Activated CD4-positive, alpha-beta T cell treated with anti-CD3 and anti-CD28 coated beads, Interleukin-10, Interleukin-2, amounts not matched to agents 100 ng/mL and 50 ng/mL, durations not matched to agents 16 hours and 8 hours (primary cell): Measurements from ENCODE around the gene CCDC91.
"Not testable (repeated sequence)": the region's sequence is repeated elsewhere in the genome, so short reads cannot be mapped to it uniquely, and the experiment has no call there.

Experiments
- DNase-seq: peaks from one replicate; pipeline ENCODE4 v3.0.0-alpha.2; 2020

The CCDC91 gene

GRCh38 chr12:28235015-28235414, 44.8 kb downstream of the CCDC91 start:
- DNase-seq, result no peak

GRCh38 chr12:28235985-28236384, 45.7 kb downstream of the CCDC91 start:
- no peak for DNase-seq

- DNase-seq, result no peak
Observed at GRCh38 chr12:28237423-28237822, 47.2 kb downstream of the CCDC91 start.

- no peak for DNase-seq
Observed at GRCh38 chr12:28239918-28240317, 49.7 kb downstream of the CCDC91 start.

GRCh38 chr12:28240853-28241252, 50.6 kb downstream of the CCDC91 start:
- no peak for DNase-seq

GRCh38 chr12:28242129-28242495, 51.9 kb downstream of the CCDC91 start:
- DNase-seq, result no peak

- DNase-seq, result no peak
Observed at GRCh38 chr12:28242496-28243309, 52.4 kb downstream of the CCDC91 start.

- DNase-seq, result no peak
Observed at GRCh38 chr12:28243310-28243633, 53.0 kb downstream of the CCDC91 start.

- DNase-seq, result no peak
Observed at GRCh38 chr12:28247806-28248205, 57.5 kb downstream of the CCDC91 start.

GRCh38 chr12:28248555-28249145, 58.4 kb downstream of the CCDC91 start:
- no peak for DNase-seq

- peak; percentile 88 for DNase-seq
Observed at GRCh38 chr12:28253161-28253641, 62.9 kb downstream of the CCDC91 start.

GRCh38 chr12:28257411-28257810, 67.2 kb downstream of the CCDC91 start:
- no peak for DNase-seq

GRCh38 chr12:28258998-28259397, 68.7 kb downstream of the CCDC91 start:
- DNase-seq, result no peak

- DNase-seq, result no peak
Observed at GRCh38 chr12:28265435-28266042, 75.3 kb downstream of the CCDC91 start.

- DNase-seq, result not testable (repeated sequence)
Observed at GRCh38 chr12:28267920-28268607, 77.8 kb downstream of the CCDC91 start.

- no peak for DNase-seq
Observed at GRCh38 chr12:28268608-28269229, 78.5 kb downstream of the CCDC91 start.

GRCh38 chr12:28269851-28270250, 79.6 kb downstream of the CCDC91 start:
- no peak for DNase-seq

GRCh38 chr12:28278499-28278898, 88.2 kb downstream of the CCDC91 start:
- DNase-seq, result no peak

GRCh38 chr12:28278960-28279359, 88.7 kb downstream of the CCDC91 start:
- no peak for DNase-seq

GRCh38 chr12:28286352-28286751, 96.1 kb downstream of the CCDC91 start:
- no peak for DNase-seq

- no peak for DNase-seq
Observed at GRCh38 chr12:28290262-28290661, 100.0 kb downstream of the CCDC91 start.

- no peak for DNase-seq
Observed at GRCh38 chr12:28292699-28293098, 102.4 kb downstream of the CCDC91 start.

- DNase-seq, result no peak
Observed at GRCh38 chr12:28294300-28294699, 104.0 kb downstream of the CCDC91 start.
